ENCODE results near the gene LARP1B. TPM values are rescaled to one million over a fixed set of nuclear protein-coding genes. Genes with fewer than 3 reads are reported as not detected.

The LARP1B gene
- total and polyA plus RNA-seq, 9 of the 15 experiments (the other 6 are each of a cell fraction or from before 2014, with no cell fraction given): 19.2 to 59.7 (median 37.9) TPM

GRCh38 chr4:128225148-128225547, 164.0 kb downstream of the LARP1B start:
- Histone ChIP-seq H3K27me3 (ENCODE audit: control insufficient read depth in 2 of 2, insufficient read depth in 2 of 2, low read length in 2 of 2) (no peaks in the 10 kb centered on the region), H3K9ac (ENCODE audit: insufficient read depth in 1 of 2, low read depth in 2 of 2, low read length in 2 of 2) (no peak overlapping the region), H3K9me3 (replicated peaks; ENCODE audit: control insufficient read depth, insufficient read depth, low read depth, low read length) (no peaks in the 10 kb centered on the region), H2AFZ (ENCODE audit: low read depth, low read length) (no peak overlapping the region), H3K36me3 (ENCODE audit: control insufficient read depth, insufficient read depth, low read length) (no peaks in the 10 kb centered on the region), H3K4me2 (ENCODE audit: insufficient read depth, low read length) (no peak overlapping the region), H3K9me1 (ENCODE audit: control insufficient read depth, insufficient read depth, low read length) (no peaks in the 10 kb centered on the region), H3K4me3 (no peak overlapping the region), H4K20me1 (replicated peaks; ENCODE audit: control insufficient read depth, insufficient read depth, low read length) (no peaks in the 10 kb centered on the region), H3K79me2 (ENCODE audit: control insufficient read depth, insufficient read depth, low read length) (no peaks in the 10 kb centered on the region), H3K4me1 (replicated peaks in 1 of 2; ENCODE audit: control insufficient read depth in 2 of 2, insufficient read depth in 2 of 2, low read length in 2 of 2) (no peaks in the 10 kb centered on the region), H3K27ac (ENCODE audit: extremely low read depth, low read depth, low read length) (no peak overlapping the region)
- POLR2A ChIA-PET: interaction anchor here (0.6 kb wide), 1 partner anchor 28 kb away, joined by 3 read pairs; no protein-coding TSS in a partner anchor
- no TSS peak for BruUV-seq (replicated peaks)
- DNase-seq (ENCODE audit: extremely low read depth in 1 of 4, low spot score in 3 of 4) (no peak), FAIRE-seq (no peak), ATAC-seq (no peak)
- CTCF ChIA-PET (ENCODE audit: low intra/inter-chr PET ratio): no interaction called here
- peak; percentile 73 for TF ChIP-seq NFIC (IDR thresholded peaks at IDR 0.05)
- TF ChIP-seq RBBP5 (IDR thresholded peaks at IDR 0.05; ENCODE audit: borderline replicate concordance, insufficient read depth, low read length, poor library complexity, severe bottlenecking): no peak
- intact Hi-C loops (cut with micrococcal nuclease): no loop called here
- in situ Hi-C loops (cut with MboI): no loop called here
- WGBS (ENCODE audit: insufficient coverage, low coverage, missing lambda C conversion rate): 15% methylated on average over 2 of the region's 2 CpGs

- Histone ChIP-seq H3K4me1 (replicated peaks in 1 of 2; ENCODE audit: control insufficient read depth in 2 of 2, insufficient read depth in 2 of 2, low read length in 2 of 2) (no peaks in the 10 kb centered on the region), H3K9me1 (ENCODE audit: control insufficient read depth, insufficient read depth, low read length) (no peaks in the 10 kb centered on the region), H3K36me3 (ENCODE audit: control insufficient read depth, insufficient read depth, low read length) (no peaks in the 10 kb centered on the region), H3K27me3 (ENCODE audit: control insufficient read depth in 2 of 2, insufficient read depth in 2 of 2, low read length in 2 of 2) (no peaks in the 10 kb centered on the region), H3K4me2 (ENCODE audit: insufficient read depth, low read length) (no peak overlapping the region), H3K27ac (ENCODE audit: extremely low read depth, low read depth, low read length) (no peak overlapping the region), H3K79me2 (ENCODE audit: control insufficient read depth, insufficient read depth, low read length) (no peaks in the 10 kb centered on the region), H4K20me1 (replicated peaks; ENCODE audit: control insufficient read depth, insufficient read depth, low read length) (no peaks in the 10 kb centered on the region), H2AFZ (ENCODE audit: low read depth, low read length) (no peak overlapping the region), H3K4me3 (no peak overlapping the region), H3K9ac (ENCODE audit: insufficient read depth in 1 of 2, low read depth in 2 of 2, low read length in 2 of 2) (no peak overlapping the region), H3K9me3 (replicated peaks; ENCODE audit: control insufficient read depth, insufficient read depth, low read depth, low read length) (no peaks in the 10 kb centered on the region)
- ATAC-seq: no peak
- ChIA-PET CTCF (ENCODE audit: low intra/inter-chr PET ratio) (no interaction called here), POLR2A (interaction anchor here (1.1 kb wide), 1 partner anchor 427 kb away, joined by 4 read pairs; no protein-coding TSS in a partner anchor)
- BruUV-seq (replicated peaks): no TSS peak
- FAIRE-seq: no peak
- in situ Hi-C loops (cut with MboI): no loop called here
- intact Hi-C loops (cut with micrococcal nuclease): no loop called here
- 0% methylated on average over 2 of the region's 2 CpGs for WGBS (ENCODE audit: insufficient coverage, low coverage, missing lambda C conversion rate)
- TF ChIP-seq SMARCC2 (IDR thresholded peaks at IDR 0.05; ENCODE audit: low read depth): no peak
- TF ChIP-seq ZFP1 (CRISPR knock-in tag; IDR thresholded peaks at IDR 0.05): no peak
- no peak for TF ChIP-seq ZNF121 (CRISPR knock-in tag; conservative IDR thresholded peaks at IDR 0.05)
- TF ChIP-seq SRSF1 (IDR thresholded peaks at IDR 0.05; ENCODE audit: low read depth, low read length): no peak
- no peak for TF ChIP-seq TAF15 (IDR thresholded peaks at IDR 0.05; ENCODE audit: low read depth, low read length)
- no peak for TF ChIP-seq RUNX1 (IDR thresholded peaks at IDR 0.05; ENCODE audit: low read depth)
- TF ChIP-seq FUS (optimal IDR thresholded peaks at IDR 0.05; ENCODE audit: low read depth, low read length): no peak
- TF ChIP-seq NR2C2 (CRISPR knock-in tag; IDR thresholded peaks at IDR 0.05): no peak
- no peak for TF ChIP-seq NR2C2 (tag; IDR thresholded peaks at IDR 0.05)
- no peak for TF ChIP-seq SNIP1 (IDR thresholded peaks at IDR 0.05; ENCODE audit: low read depth)
- TF ChIP-seq CLOCK (CRISPR knock-in tag; IDR thresholded peaks at IDR 0.05; ENCODE audit: borderline replicate concordance): no peak
- no peak for TF ChIP-seq NRF1 (conservative IDR thresholded peaks at IDR 0.05 in 1 of 2, IDR thresholded peaks at IDR 0.05 in 1 of 2)
- DNase-seq (ENCODE audit: extremely low read depth in 1 of 4, low spot score in 3 of 4): no peak
These were observed 167.0 kb downstream of the LARP1B start for GRCh38 chr4:128227991-128228571.
